LNCAP (cell line): Measurements from ENCODE around the gene TTLL3.

Experiments
- TF ChIP-seq, protein P1 (sequence below): fragments of 450-650 bp; IDR thresholded peaks from 2 replicates; pipeline ENCODE4 v1.5.1; 2017; ENCODE audit warnings: mild to moderate bottlenecking

Gene TTLL3

DNA sequence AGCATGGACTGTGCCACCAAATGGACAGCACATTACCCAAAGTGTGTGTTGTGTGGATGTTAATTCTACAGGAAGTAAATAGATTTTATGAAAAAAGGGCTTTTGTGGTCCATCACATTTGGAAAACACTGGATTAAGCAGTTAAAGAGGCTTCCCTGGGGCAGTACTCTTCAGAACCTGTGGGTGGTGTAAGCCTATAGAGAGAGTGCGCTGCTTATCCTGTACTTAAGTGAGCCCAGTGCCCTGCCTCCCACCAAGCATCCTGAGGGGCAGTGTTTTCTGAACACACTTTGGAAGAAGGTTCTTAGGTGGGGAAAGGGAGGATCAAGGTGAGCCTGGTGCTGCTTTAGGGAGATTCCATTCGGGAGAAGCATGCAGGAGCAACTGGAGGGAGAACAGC lies 10.9 kb downstream of the TTLL3 start:
- TF ChIP-seq, protein P1, sequence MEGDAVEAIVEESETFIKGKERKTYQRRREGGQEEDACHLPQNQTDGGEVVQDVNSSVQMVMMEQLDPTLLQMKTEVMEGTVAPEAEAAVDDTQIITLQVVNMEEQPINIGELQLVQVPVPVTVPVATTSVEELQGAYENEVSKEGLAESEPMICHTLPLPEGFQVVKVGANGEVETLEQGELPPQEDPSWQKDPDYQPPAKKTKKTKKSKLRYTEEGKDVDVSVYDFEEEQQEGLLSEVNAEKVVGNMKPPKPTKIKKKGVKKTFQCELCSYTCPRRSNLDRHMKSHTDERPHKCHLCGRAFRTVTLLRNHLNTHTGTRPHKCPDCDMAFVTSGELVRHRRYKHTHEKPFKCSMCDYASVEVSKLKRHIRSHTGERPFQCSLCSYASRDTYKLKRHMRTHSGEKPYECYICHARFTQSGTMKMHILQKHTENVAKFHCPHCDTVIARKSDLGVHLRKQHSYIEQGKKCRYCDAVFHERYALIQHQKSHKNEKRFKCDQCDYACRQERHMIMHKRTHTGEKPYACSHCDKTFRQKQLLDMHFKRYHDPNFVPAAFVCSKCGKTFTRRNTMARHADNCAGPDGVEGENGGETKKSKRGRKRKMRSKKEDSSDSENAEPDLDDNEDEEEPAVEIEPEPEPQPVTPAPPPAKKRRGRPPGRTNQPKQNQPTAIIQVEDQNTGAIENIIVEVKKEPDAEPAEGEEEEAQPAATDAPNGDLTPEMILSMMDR = peak; percentile 29; the same call in 1 of the 2 replicates

DNA sequence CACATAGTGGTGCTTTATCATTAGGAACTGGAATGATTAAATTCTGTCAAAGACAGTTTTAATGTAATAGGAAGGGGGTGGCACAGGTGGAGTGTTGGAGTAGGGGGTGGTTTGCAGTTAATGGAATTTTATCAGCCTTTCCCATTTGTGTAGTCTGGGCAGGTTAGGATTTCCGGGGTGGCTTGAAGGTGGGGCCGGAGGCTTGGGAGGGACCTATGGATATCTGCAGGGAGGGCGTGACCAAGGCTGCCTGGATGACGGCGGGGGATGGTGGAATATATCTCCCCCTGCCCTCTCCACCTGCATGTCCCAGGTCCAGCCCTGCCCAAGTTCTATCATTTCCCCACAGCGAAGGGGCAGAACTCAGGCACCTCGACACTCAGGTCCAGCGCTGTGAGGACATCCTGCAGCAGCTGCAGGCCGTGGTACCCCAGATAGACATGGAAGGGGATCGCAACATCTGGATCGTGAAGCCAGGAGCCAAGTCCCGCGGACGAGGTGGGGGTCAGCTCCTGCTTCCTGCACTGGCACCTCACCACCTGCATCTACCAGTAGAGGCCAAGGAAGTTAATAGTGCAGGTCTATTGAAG lies 15.5 kb downstream of the TTLL3 start:
- TF ChIP-seq, protein P1 = no peak

DNA sequence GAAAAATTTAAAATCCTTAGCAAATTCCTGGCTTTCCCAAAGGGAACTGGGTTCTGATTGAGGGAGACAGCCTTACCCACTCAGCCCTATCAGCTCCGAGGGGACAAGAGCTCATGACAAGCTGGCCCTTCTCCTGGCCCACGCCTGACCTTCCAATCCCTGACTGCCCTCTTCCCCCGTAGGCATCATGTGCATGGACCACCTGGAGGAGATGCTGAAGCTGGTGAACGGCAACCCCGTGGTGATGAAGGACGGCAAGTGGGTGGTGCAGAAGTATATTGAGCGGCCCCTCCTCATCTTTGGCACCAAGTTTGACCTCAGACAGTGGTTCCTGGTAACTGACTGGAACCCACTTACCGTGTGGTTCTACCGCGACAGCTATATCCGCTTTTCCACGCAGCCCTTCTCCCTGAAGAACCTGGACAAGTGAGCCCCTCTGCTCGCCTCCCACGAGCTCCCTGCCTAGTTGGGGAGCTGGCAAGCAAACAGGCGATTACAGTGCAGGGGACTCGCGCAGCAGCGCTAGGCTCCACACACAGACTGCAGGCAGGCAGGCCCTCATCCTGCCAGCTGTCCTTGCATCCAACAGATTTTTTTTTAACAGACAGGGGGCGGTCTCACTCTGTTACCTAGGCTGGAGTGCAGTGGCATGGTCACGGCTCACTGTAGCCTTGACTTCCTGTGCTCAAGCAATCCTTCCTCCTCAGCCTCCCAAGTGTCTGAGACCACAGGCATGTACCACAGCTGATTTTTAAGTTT lies 16.9 kb downstream of the TTLL3 start:
- TF ChIP-seq, protein P1 = 0 out of 2 replicates have a peak, but pooled peaks have one; percentile 29

DNA sequence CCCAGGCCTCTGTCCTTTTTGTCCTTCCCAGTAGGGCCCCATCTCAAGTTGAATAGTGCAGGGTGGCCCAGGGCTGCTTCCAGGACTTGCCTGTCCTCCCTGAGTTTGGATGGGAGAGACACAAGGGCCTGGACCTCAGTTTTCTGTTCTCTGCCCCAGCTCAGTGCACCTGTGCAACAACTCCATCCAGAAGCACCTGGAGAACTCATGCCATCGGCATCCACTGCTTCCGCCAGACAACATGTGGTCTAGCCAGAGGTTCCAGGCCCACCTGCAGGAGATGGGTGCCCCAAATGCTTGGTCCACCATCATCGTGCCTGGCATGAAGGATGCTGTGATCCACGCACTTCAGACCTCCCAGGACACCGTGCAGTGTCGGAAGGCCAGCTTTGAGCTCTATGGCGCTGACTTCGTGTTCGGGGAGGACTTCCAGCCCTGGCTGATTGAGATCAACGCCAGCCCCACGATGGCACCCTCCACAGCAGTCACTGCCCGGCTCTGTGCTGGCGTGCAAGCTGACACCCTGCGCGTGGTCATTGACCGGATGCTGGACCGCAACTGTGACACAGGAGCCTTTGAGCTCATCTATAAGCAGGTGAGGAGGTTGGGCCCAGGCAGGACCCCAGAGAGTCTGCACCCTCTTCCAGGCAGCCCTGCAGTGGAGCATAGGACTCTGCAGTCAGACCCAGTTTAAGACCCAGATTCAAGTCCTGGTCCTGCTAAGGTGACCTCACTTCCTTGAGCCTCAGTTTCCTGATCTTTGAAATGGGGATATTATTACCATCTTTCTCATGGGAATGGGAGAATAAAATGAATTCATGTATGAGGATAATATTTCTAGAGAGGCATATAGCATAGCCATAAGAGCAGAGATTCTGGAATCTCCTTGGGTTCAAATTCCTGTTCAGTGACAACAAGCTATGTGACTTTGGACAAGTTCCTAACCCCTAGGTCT lies 19.0 kb downstream of the TTLL3 start:
- TF ChIP-seq, protein P1 = no peak

DNA sequence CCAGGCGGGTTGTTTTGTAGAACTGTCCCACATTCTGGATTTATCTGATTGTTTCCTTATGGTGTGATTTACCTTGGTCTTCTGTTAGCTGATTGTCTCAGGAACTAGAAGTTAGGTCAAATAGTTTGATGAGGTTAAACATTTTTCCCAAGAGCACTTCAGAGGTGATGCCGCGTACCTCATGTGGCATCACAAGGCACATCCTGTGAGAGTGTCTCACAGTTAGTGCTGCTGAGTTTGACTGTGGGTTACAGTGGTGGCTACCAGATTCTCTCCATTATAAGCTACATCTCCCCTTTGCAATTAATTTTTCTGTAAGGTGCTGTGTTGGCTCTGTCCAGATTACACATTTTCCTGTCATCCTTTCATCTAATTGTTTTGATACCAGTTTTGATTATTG lies 21.2 kb downstream of the TTLL3 start:
- TF ChIP-seq, protein P1 = no peak

DNA sequence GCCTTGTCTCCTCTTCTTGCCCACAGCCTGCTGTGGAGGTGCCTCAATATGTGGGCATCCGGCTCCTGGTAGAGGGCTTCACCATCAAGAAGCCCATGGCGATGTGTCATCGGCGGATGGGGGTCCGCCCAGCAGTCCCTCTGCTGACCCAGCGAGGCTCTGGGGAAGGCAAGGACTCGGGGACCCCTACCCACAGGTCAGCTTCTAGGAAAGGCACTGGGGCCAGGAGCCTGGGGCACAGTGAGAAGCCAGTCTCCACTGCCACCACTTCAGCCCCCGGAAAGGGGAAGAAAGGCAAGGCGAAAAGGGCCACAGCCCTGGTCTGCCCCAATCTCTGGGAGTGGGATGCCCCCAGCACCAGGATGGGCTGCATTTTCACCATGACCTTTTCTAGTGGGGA lies 23.0 kb downstream of the TTLL3 start:
- TF ChIP-seq, protein P1 = no peak

DNA sequence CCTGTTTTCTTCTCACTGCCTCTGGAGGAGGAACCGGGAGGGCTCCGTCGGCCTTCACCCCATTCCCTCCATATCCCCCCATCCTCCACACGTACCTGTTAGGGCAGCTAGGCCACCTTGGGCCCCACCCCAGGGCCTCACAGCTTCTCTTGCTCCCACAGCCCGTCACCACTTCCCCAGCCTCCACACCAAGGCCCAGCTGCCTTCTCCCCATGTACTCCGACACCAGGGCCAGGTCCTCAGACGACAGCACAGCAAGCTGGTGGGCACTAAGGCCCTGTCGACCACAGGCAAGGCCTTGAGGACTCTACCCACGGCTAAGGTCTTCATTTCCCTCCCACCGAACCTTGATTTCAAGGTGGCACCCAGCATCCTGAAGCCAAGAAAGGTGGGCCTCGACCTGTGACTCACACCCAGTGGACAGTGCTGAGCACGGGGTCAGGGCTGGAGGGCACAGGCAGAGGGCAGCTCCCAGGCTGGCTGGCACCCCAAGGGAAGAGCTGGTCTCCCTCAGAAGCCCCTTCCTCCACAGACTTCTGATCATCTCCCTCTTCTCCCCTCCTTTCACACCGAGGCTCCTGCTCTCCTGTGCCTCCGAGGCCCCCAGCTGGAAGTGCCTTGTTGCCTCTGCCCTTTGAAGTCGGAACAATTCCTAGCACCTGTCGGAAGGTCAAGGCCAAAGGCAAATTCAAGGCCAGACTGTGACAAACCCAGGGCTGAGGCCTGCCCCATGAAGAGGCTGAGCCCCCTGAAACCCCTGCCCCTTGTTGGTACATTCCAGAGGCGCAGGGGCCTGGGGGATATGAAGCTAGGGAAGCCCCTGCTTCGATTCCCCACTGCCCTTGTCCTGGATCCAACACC lies 24.7 kb downstream of the TTLL3 start:
- TF ChIP-seq, protein P1 = no peak
